Spinal cord (tissue), 10 donors: Measurements from ENCODE around the gene FRG1. TPM values are rescaled to one million over a fixed set of nuclear protein-coding genes. Genes with fewer than 3 reads are reported as not detected.
A peak's percentile ranks its signal among the peaks of the same experiment; 100 is the strongest.
"Not testable (repeated sequence)": the region's sequence is repeated elsewhere in the genome, so short reads cannot be mapped to it uniquely, and the experiment has no call there.

Experiments
- DNase-seq, 6 donors: peaks; one replicate each; pipeline versions ENCODE4 v3.0.0 to v3.0.0-alpha.2; 2013 to 2015; ENCODE audit warnings: low spot score in 6 of 6, low read depth in 4 of 6
- H3K27ac ChIP-seq: one replicate; pipeline ENCODE4 v1.5.1; 2013; ENCODE audit warnings: low read depth, low read length, control low read depth
- H3K27me3 ChIP-seq: one replicate; pipeline ENCODE4 v1.6.1; 2013; ENCODE audit warnings: low read length; ENCODE audit not compliant: control insufficient read depth, insufficient read depth
- H3K36me3 ChIP-seq: one replicate; pipeline ENCODE4 v1.6.1; 2013; ENCODE audit warnings: low read length; ENCODE audit not compliant: control insufficient read depth, insufficient read depth
- H3K4me1 ChIP-seq: one replicate; pipeline ENCODE4 v1.6.1; 2013; ENCODE audit warnings: low read length; ENCODE audit not compliant: control insufficient read depth, insufficient read depth
- H3K4me3 ChIP-seq: one replicate; pipeline ENCODE4 v1.5.1; 2013; ENCODE audit warnings: low read depth, low read length, control low read depth
- H3K9me3 ChIP-seq: one replicate; pipeline ENCODE4 v1.6.1; 2013; ENCODE audit warnings: low read length; ENCODE audit not compliant: control insufficient read depth, insufficient read depth
- WGBS: methylation state at CpG from one replicate; pipeline ENCODE4 v1.1.5; 2013; ENCODE audit warnings: missing lambda C conversion rate; ENCODE audit not compliant: insufficient coverage; 5-methylcytosine and 5-hydroxymethylcytosine counted together
- long read RNA-seq, 4 donors: transcript quantifications; one replicate each; lab custom pipeline, GENCODE V29; 2026
- polyA plus RNA-seq, 2 donors: library from polyadenylated mRNA; unstranded; fragments of 120-200 nt; gene quantifications; one replicate each; pipeline ENCODE4 v1.2.1, GENCODE V29; 2013; ENCODE audit not compliant: insufficient read length in 2 of 2
- total RNA-seq, 2 donors: library from RNA; depleted of rRNA in 1 of 2; stranded (reverse); fragments of 120-200 nt in 1 of 2; fragments of >200 nt in 1 of 2; gene quantifications; one replicate each; pipeline versions ENCODE4 v1.2.3 to v1.2.4, GENCODE V29; 2013 to 2014
- donor health status: healthy.

The FRG1 gene
- total RNA-seq (10 to 100 TPM; 22.7 to 45.4 TPM), polyA plus RNA-seq (10 to 100 TPM; 39.7 to 44.2 TPM)
- long read RNA-seq, donor 1, transcript FRG1-201 (9 exons, 1,074 nt) = major isoform, 15 of 20 reads
- long read RNA-seq, donor 1, partial matches to known transcripts = 5 of 20 reads
- long read RNA-seq, donor 1, other reads (novel, unspliced or antisense) = 0 of 20 reads
- long read RNA-seq, donor 2, transcript FRG1-201 (9 exons, 1,074 nt) = major isoform, 8 of 9 reads
- long read RNA-seq, donor 2, partial matches to known transcripts = 0 of 9 reads
- long read RNA-seq, donor 2, other reads (novel, unspliced or antisense) = 0 of 9 reads
- long read RNA-seq, donor 3, transcript FRG1-201 (9 exons, 1,074 nt) = major isoform, 6 of 6 reads
- long read RNA-seq, donor 3, partial matches to known transcripts = 0 of 6 reads
- long read RNA-seq, donor 3, other reads (novel, unspliced or antisense) = 0 of 6 reads
- long read RNA-seq, donor 4, transcript FRG1-201 (9 exons, 1,074 nt) = major isoform, 14 of 24 reads
- long read RNA-seq, donor 4, partial matches to known transcripts = 9 of 24 reads
- long read RNA-seq, donor 4, other reads (novel, unspliced or antisense) = 0 of 24 reads

- Histone ChIP-seq H3K27ac (peak within 1 kb of the TSS; percentile 90), H3K36me3 (peaks cover 3% of the 10 kb centered on the region), H3K4me1 (peaks cover 5% of the 10 kb centered on the region), H3K27me3 (no peaks in the 10 kb centered on the region), H3K4me3 (peak within 1 kb of the TSS; percentile 86), H3K9me3 (no peaks in the 10 kb centered on the region)
- 7% methylated on average over 70 of the region's 70 CpGs for WGBS
- peak; percentile 80 to 97 (median 86) for DNase-seq
Measured at GRCh38 chr4:189940178-189941004, at the start of gene FRG1. Gene FRG1 (plus strand): TSS chr4:189940872. CDS start chr4:189941010, 138 bp downstream.

- no peaks in the 10 kb centered on the region for H3K9me3 ChIP-seq
- no peak overlapping the region for H3K27ac ChIP-seq
- whole genome bisulfite sequencing = 88% methylated on average over 2 of the region's 3 CpGs
- no peaks in the 10 kb centered on the region for H3K27me3 ChIP-seq
- no peaks in the 10 kb centered on the region for H3K4me1 ChIP-seq
- no peaks in the 10 kb centered on the region for H3K36me3 ChIP-seq
- H3K4me3 ChIP-seq = no peak overlapping the region
- DNase-seq = no peak
Measured at GRCh38 chr4:189897667-189898066, 43.0 kb upstream of the FRG1 start.

- not testable (repeated sequence) for H3K27me3 ChIP-seq, H3K36me3 ChIP-seq, H3K27ac ChIP-seq, H3K4me3 ChIP-seq, H3K9me3 ChIP-seq, H3K4me1 ChIP-seq
- DNase-seq = peak in 2 of 6 donors; percentile 2 to 6
- WGBS = 50% methylated on average over 1 of the region's 3 CpGs
Measured at GRCh38 chr4:189899481-189900015, 41.1 kb upstream of the FRG1 start.

GRCh38 chr4:189904420-189905027 is 36.1 kb upstream of the FRG1 start:
- H3K27ac ChIP-seq, H3K4me3 ChIP-seq, H3K36me3 ChIP-seq, H3K9me3 ChIP-seq, H3K4me1 ChIP-seq, H3K27me3 ChIP-seq: not testable (repeated sequence)
- WGBS = 0% methylated on average over 1 of the region's 6 CpGs
- DNase-seq = peak in 5 of 6 donors; percentile 60 to 95 (median 66)

GRCh38 chr4:189912170-189912569 is 28.5 kb upstream of the FRG1 start:
- Histone ChIP-seq H3K36me3 (peaks cover 3% of the 10 kb centered on the region), H3K27me3 (no peaks in the 10 kb centered on the region), H3K4me1 (no peaks in the 10 kb centered on the region), H3K4me3 (no peak overlapping the region), H3K9me3 (peaks cover 7% of the 10 kb centered on the region), H3K27ac (no peak overlapping the region)
- DNase-seq = no peak
- no CpG with 5 or more reads among the region's 6 CpGs for WGBS

- peaks cover 13% of the 10 kb centered on the region for H3K9me3 ChIP-seq
- DNase-seq = no peak
- H3K4me3 ChIP-seq = no peak overlapping the region
- H3K27me3 ChIP-seq = no peaks in the 10 kb centered on the region
- WGBS = 90% methylated on average over 22 of the region's 23 CpGs
- H3K4me1 ChIP-seq = no peaks in the 10 kb centered on the region
- H3K27ac ChIP-seq = no peak overlapping the region
- H3K36me3 ChIP-seq = peaks cover 5% of the 10 kb centered on the region
Measured at GRCh38 chr4:189917161-189917891, 23.3 kb upstream of the FRG1 start.

GRCh38 chr4:189921058-189921457 is 19.6 kb upstream of the FRG1 start:
- Histone ChIP-seq H3K27me3 (no peaks in the 10 kb centered on the region), H3K36me3 (peaks cover 5% of the 10 kb centered on the region), H3K27ac (no peak overlapping the region), H3K4me1 (no peaks in the 10 kb centered on the region), H3K9me3 (peaks cover 11% of the 10 kb centered on the region), H3K4me3 (no peak overlapping the region)
- no CpG with 5 or more reads among the region's 1 CpG for WGBS
- DNase-seq = no peak

GRCh38 chr4:189926742-189927141 is 13.9 kb upstream of the FRG1 start:
- H3K4me1 ChIP-seq, H3K36me3 ChIP-seq, H3K27me3 ChIP-seq, H3K9me3 ChIP-seq, H3K27ac ChIP-seq, DNase-seq, H3K4me3 ChIP-seq: not testable (repeated sequence)
- 99% methylated on average over 5 of the region's 5 CpGs for WGBS
